Mesenchymal stem cell (in vitro differentiated cells and primary cell): ENCODE measurements around the gene MYO5B.

Source experiments
- DNase-seq: peaks from one replicate; pipeline ENCODE4 v3.0.0-alpha.2; 2013
- H2AFZ ChIP-seq: one replicate; pipeline ENCODE4 v1.6.1; 2013; ENCODE audit warnings: low read depth, mild to moderate bottlenecking, control low read depth, inconsistent platforms, low read length, moderate library complexity
- H2AK5ac ChIP-seq: 2 replicates; pipeline ENCODE4 v1.6.1; 2013; ENCODE audit warnings: low read length, moderate library complexity, mild to moderate bottlenecking, inconsistent platforms; ENCODE audit not compliant: severe bottlenecking
- H2BK120ac ChIP-seq: one replicate; pipeline ENCODE4 v1.6.1; 2013; ENCODE audit warnings: low read depth, mild to moderate bottlenecking, inconsistent platforms, low read length, moderate library complexity
- H2BK12ac ChIP-seq, 2 experiments: one replicate each; pipeline ENCODE4 v1.6.1; 2013; ENCODE audit warnings: inconsistent platforms in 2 of 2, low read length in 2 of 2, mild to moderate bottlenecking in 2 of 2, moderate library complexity in 2 of 2, control low read depth in 1 of 2
- H2BK15ac ChIP-seq: one replicate; pipeline ENCODE4 v1.6.1; 2013; ENCODE audit warnings: mild to moderate bottlenecking, low read depth, inconsistent platforms; ENCODE audit not compliant: poor library complexity, severe bottlenecking
- H2BK5ac ChIP-seq: 2 replicates; pipeline ENCODE4 v1.6.1; 2013; ENCODE audit warnings: low read depth, mild to moderate bottlenecking, low read length, control low read depth, inconsistent platforms; ENCODE audit not compliant: poor library complexity, severe bottlenecking
- H3K14ac ChIP-seq, 2 experiments: one replicate each; pipeline ENCODE4 v1.6.1; 2013; ENCODE audit warnings: inconsistent platforms in 2 of 2, low read length in 2 of 2, control low read depth in 1 of 2, mild to moderate bottlenecking in 1 of 2, moderate library complexity in 1 of 2
- H3K18ac ChIP-seq, 2 experiments: one replicate each; pipeline ENCODE4 v1.6.1; 2013; ENCODE audit warnings: inconsistent platforms in 2 of 2, low read length in 2 of 2, control low read depth in 1 of 2, low read depth in 1 of 2, mild to moderate bottlenecking in 1 of 2
- H3K23ac ChIP-seq, 2 experiments: one replicate each; pipeline ENCODE4 v1.6.1; 2013; ENCODE audit warnings: inconsistent platforms in 2 of 2, low read length in 2 of 2, mild to moderate bottlenecking in 2 of 2, moderate library complexity in 2 of 2, control low read depth in 1 of 2
- H3K27ac ChIP-seq: 2 replicates; pipeline ENCODE4 v1.5.1; 2013; ENCODE audit warnings: mild to moderate bottlenecking, moderate library complexity, low read length, control low read depth, inconsistent platforms; ENCODE audit not compliant: poor library complexity, severe bottlenecking
- H3K27me3 ChIP-seq, 2 experiments: 2 replicates each; pipeline versions ENCODE4 v1.6.1 to v1.7.0; 2013; ENCODE audit warnings: low read length in 2 of 2, mild to moderate bottlenecking in 2 of 2, moderate library complexity in 2 of 2, control low read depth in 1 of 2, inconsistent platforms in 1 of 2; ENCODE audit not compliant: control insufficient read depth in 1 of 2, insufficient read depth in 1 of 2
- H3K36me3 ChIP-seq, 2 experiments: 2 replicates each; pipeline versions ENCODE4 v1.6.1 to v1.7.0; 2013; ENCODE audit warnings: low read length in 2 of 2, control low read depth in 1 of 2, inconsistent platforms in 1 of 2, low read depth in 1 of 2, mild to moderate bottlenecking in 1 of 2; ENCODE audit not compliant: insufficient read depth in 2 of 2, control insufficient read depth in 1 of 2
- H3K4ac ChIP-seq, 2 experiments: one replicate each; pipeline ENCODE4 v1.6.1; 2013; ENCODE audit warnings: inconsistent platforms in 2 of 2, low read length in 2 of 2, mild to moderate bottlenecking in 2 of 2, moderate library complexity in 2 of 2, control low read depth in 1 of 2, low read depth in 1 of 2
- H3K4me1 ChIP-seq: 2 replicates; pipeline ENCODE4 v1.6.1; 2013; ENCODE audit warnings: low read depth, low read length, control low read depth; ENCODE audit not compliant: control insufficient read depth, insufficient read depth
- H3K4me2 ChIP-seq: 2 replicates; pipeline ENCODE4 v1.6.1; 2013; ENCODE audit warnings: low read length, mild to moderate bottlenecking, inconsistent platforms; ENCODE audit not compliant: poor library complexity, severe bottlenecking
- H3K4me3 ChIP-seq, 2 experiments: 2 replicates each; pipeline versions ENCODE4 v1.5.1 to v1.7.0; 2013; ENCODE audit warnings: low read length in 2 of 2, mild to moderate bottlenecking in 2 of 2, control low read depth in 1 of 2, low read depth in 1 of 2; ENCODE audit not compliant: insufficient read depth in 1 of 2
- H3K79me1 ChIP-seq: replicated peaks from 2 replicates; pipeline ENCODE4 v1.6.1; 2013; ENCODE audit warnings: mild to moderate bottlenecking, control low read depth, low read length, inconsistent platforms; ENCODE audit not compliant: poor library complexity, severe bottlenecking
- H3K9ac ChIP-seq: 2 replicates; pipeline ENCODE4 v1.7.0; 2013; ENCODE audit warnings: mild to moderate bottlenecking, low read length, moderate library complexity
- H3K9me3 ChIP-seq: 2 replicates; pipeline ENCODE4 v1.7.0; 2013; ENCODE audit warnings: mild to moderate bottlenecking, low read length; ENCODE audit not compliant: control insufficient read depth
- H4K8ac ChIP-seq: one replicate; pipeline ENCODE4 v1.6.1; 2013; ENCODE audit warnings: inconsistent platforms, mild to moderate bottlenecking, low read length, moderate library complexity
- H4K91ac ChIP-seq: one replicate; pipeline ENCODE4 v1.6.1; 2013; ENCODE audit warnings: mild to moderate bottlenecking, low read length, inconsistent platforms
- WGBS: methylation state at CpG from one replicate; pipeline ENCODE4 v1.1.7; 2013; ENCODE audit warnings: mixed read lengths; 5-methylcytosine and 5-hydroxymethylcytosine counted together

Gene MYO5B

DNA sequence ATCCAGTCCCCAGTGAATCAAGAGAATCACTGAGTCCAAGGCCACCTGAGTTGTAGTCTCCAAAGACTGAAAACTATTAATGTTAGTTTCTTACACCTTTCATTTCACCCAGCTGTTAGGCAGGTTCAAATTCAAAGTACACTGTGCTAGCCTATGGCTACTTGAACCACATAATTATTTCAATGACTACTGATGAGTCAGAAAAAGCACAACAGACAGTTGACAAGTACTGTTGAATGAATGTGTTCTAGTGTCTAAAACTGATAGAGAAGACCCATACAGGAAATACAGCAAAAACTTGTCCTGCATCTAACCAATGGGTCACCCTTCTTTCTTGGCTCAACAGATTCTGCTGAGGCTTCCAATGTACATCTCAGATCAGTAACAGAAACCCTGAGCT lies 160.9 kb downstream of the MYO5B start:
- Histone ChIP-seq H2BK120ac (no peak overlapping the region), H2BK5ac (no peak overlapping the region), H3K4me2 (no peak overlapping the region), H3K4ac (no peak overlapping the region), H3K27me3 (peaks cover 8 to 9% of the 10 kb centered on the region in 2 experiments), H2AFZ (no peak overlapping the region), H2AK5ac (no peak overlapping the region), H3K18ac (no peak overlapping the region), H3K79me1 (no peaks in the 10 kb centered on the region), H3K9me3 (no peaks in the 10 kb centered on the region), H3K36me3 (no peaks in the 10 kb centered on the region), H3K4me3 (no peak overlapping the region), H4K8ac (no peak overlapping the region), H4K91ac (no peak overlapping the region), H3K27ac (no peak overlapping the region), H3K4me1 (no peaks in the 10 kb centered on the region), H3K23ac (no peak overlapping the region), H3K9ac (no peak overlapping the region), H2BK15ac (no peak overlapping the region), H2BK12ac (no peak overlapping the region), H3K14ac (no peak overlapping the region)
- no peak for DNase-seq

DNA sequence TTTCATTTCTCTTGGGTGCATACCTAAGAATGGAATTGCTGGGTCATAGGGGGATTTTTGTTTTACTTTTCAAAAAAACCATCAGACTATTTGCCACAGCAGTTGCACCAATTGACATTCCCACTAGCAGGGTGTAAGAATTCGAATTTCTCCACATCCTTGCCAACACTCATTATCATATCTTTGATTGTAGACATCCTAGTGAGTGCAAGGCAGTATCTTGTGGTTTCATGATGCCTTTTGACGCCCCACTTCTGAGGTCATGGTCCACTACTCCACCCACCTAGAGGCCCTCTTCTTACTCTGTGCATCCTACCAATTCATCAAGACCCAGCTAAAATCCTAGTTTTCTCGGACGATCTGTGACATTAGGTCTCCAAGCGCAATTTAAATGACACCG lies 161.9 kb downstream of the MYO5B start:
- no peak overlapping the region for H3K14ac ChIP-seq
- H2BK120ac ChIP-seq: no peak overlapping the region
- no peak overlapping the region for H2AFZ ChIP-seq
- no peak overlapping the region for H3K9ac ChIP-seq
- H2BK15ac ChIP-seq: no peak overlapping the region
- H3K79me1 ChIP-seq: no peaks in the 10 kb centered on the region
- no peaks in the 10 kb centered on the region for H3K4me1 ChIP-seq
- no peak overlapping the region for H4K91ac ChIP-seq
- H3K27ac ChIP-seq: no peak overlapping the region
- H3K36me3 ChIP-seq: no peaks in the 10 kb centered on the region
- H4K8ac ChIP-seq: no peak overlapping the region
- H2BK5ac ChIP-seq: no peak overlapping the region
- no peaks in the 10 kb centered on the region for H3K9me3 ChIP-seq
- H3K27me3 ChIP-seq: peaks cover 14 to 16% of the 10 kb centered on the region in 2 experiments
- no peak overlapping the region for H2BK12ac ChIP-seq
- no peak overlapping the region for H3K4me3 ChIP-seq
- H3K4ac ChIP-seq: no peak overlapping the region
- WGBS: 74% methylated on average over 6 of the region's 6 CpGs
- DNase-seq: no peak
- H3K18ac ChIP-seq: no peak overlapping the region
- no peak overlapping the region for H2AK5ac ChIP-seq
- H3K23ac ChIP-seq: no peak overlapping the region
- no peak overlapping the region for H3K4me2 ChIP-seq

DNA sequence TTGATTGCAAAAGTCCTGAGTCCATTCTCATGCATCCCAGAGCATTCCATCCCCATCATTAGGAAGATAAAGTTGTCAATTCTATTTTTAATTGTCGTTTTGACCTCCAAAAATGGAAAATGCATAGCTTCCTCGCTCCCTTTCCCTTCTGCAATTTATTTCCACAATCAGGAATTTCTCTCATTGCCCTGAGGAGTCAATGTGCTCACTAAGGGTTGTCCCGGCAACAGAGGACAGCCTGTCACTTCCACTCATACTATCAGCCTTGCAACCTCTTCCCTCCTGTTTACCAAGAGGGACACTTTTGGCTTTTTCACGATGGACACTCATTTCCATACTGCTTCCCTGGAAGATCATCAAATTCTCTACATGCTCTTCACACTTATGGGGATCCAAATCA lies 164.8 kb downstream of the MYO5B start:
- Histone ChIP-seq H2BK12ac (no peak overlapping the region), H3K36me3 (no peaks in the 10 kb centered on the region)
- 64% methylated on average over 4 of the region's 4 CpGs for WGBS

DNA sequence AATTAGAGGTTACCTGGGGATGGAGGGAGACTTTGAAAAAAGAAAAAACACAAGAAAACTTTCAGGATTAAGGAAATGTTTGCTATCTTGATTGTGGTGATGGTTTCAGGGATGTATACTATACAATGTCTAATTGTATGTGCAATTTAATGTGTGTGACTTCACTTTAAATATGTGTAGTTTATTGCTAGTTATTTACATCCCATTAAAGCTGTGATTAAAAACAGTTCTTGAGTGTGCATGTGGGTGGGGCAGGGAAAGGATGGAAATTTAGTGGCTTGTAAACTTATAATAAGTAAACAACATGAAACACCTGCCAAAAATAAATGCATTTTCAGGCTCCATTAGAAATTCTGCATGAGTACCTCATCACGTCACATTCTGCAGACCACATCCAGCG lies 167.0 kb downstream of the MYO5B start:
- no peak for DNase-seq
- no peak overlapping the region for H4K91ac ChIP-seq
- no peak overlapping the region for H3K27ac ChIP-seq
- H3K9ac ChIP-seq: no peak overlapping the region
- peaks cover 19 to 34% of the 10 kb centered on the region in 2 experiments for H3K27me3 ChIP-seq
- H3K4me2 ChIP-seq: no peak overlapping the region
- no peak overlapping the region for H2BK15ac ChIP-seq
- H3K79me1 ChIP-seq: no peaks in the 10 kb centered on the region
- no peak overlapping the region for H2AFZ ChIP-seq
- no peaks in the 10 kb centered on the region for H3K36me3 ChIP-seq
- H3K4me3 ChIP-seq: no peak overlapping the region
- whole genome bisulfite sequencing: 31% methylated on average over 2 of the region's 2 CpGs
- H2AK5ac ChIP-seq: no peak overlapping the region
- no peak overlapping the region for H3K4ac ChIP-seq
- no peak overlapping the region for H4K8ac ChIP-seq
- H3K18ac ChIP-seq: no peak overlapping the region
- H2BK120ac ChIP-seq: no peak overlapping the region
- H2BK12ac ChIP-seq: no peak overlapping the region
- H3K4me1 ChIP-seq: no peaks in the 10 kb centered on the region
- H3K14ac ChIP-seq: no peak overlapping the region
- H3K9me3 ChIP-seq: no peaks in the 10 kb centered on the region
- H3K23ac ChIP-seq: no peak overlapping the region
- H2BK5ac ChIP-seq: no peak overlapping the region

More for the DNA sequence above, 164.8 kb downstream of the MYO5B start:
- Histone ChIP-seq H3K14ac (no peak overlapping the region), H2AK5ac (no peak overlapping the region), H4K91ac (no peak overlapping the region), H3K23ac (no peak overlapping the region), H2AFZ (no peak overlapping the region), H3K4me2 (no peak overlapping the region), H3K18ac (no peak overlapping the region), H3K27ac (no peak overlapping the region), H2BK120ac (no peak overlapping the region), H3K4me1 (no peaks in the 10 kb centered on the region), H3K4ac (no peak overlapping the region), H3K9ac (no peak overlapping the region), H3K79me1 (no peaks in the 10 kb centered on the region), H3K27me3 (peaks cover 18 to 32% of the 10 kb centered on the region in 2 experiments), H3K9me3 (no peaks in the 10 kb centered on the region), H4K8ac (no peak overlapping the region), H3K4me3 (no peak overlapping the region), H2BK15ac (no peak overlapping the region), H2BK5ac (no peak overlapping the region)
- no peak for DNase-seq
